Stimulated activated CD4-positive, alpha-beta T cell treated with anti-CD3 and anti-CD28 coated beads, TNF-alpha, amount 100 ng/mL, for 4 hours (primary cell): ENCODE data around the gene DGKB.

ENCODE experiments used
- DNase-seq, 3 experiments: peaks; one replicate each; pipeline ENCODE4 v3.0.0-alpha.2; 2020; ENCODE audit warnings: low read depth in 3 of 3

The DGKB gene

GRCh38 chr7:14821757-14822480 is 80.6 kb downstream of the DGKB start:
- no peak for DNase-seq

DNA sequence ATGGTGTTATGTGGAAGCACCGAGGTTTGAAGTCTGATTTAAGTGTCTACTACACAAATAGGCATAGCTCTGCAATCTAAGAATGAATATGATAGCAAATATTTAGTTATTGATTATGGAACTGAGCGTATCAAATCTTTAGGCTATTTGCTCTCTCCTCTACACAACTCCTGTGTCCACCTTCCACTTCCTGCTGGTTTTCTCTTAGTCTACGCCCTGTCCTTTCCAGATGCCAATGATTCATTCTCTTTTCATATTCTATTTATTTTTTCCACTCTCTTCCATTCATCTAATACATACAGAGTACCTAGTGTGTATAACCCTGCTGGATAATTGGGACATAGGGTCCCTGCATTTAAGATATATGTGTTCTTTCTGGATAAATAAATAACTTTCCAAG is 83.7 kb downstream of the DGKB start:
- no peak for DNase-seq

- DNase-seq, result no peak
Measured at GRCh38 chr7:14817829-14818614, 84.5 kb downstream of the DGKB start.

- DNase-seq, result no peak
Measured at GRCh38 chr7:14807507-14807906, 95.0 kb downstream of the DGKB start.

GRCh38 chr7:14806891-14807290 is 95.7 kb downstream of the DGKB start:
- no peak for DNase-seq

DNA sequence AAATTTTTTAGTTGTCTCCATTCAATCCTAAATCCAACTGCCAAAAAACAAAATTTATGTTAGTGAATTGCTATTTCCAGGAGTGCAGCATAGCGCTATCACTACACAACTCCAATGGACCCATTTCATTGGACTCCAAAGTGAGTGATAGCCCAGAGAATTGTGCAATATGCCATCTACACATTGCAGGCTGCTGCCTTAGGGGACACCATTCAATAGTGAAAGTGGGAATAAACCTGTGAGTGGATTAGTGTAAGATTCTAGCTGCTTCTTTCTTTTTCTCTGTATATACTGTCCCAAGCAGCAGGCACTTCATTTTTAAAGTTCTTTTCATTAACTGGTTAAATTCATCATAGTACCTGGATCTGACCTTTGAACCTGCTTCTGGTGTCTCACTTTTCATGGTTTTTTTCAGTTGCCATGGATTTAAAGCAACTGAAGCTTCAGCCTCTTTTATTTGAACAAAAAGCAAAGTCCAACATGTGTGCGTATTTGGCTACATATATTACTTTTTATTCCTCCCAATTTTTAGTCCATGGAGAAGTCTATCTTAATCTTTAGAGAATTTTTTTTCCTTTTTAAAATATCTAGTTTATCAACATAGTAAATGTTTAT is 97.3 kb downstream of the DGKB start:
- DNase-seq, result no peak

DNA sequence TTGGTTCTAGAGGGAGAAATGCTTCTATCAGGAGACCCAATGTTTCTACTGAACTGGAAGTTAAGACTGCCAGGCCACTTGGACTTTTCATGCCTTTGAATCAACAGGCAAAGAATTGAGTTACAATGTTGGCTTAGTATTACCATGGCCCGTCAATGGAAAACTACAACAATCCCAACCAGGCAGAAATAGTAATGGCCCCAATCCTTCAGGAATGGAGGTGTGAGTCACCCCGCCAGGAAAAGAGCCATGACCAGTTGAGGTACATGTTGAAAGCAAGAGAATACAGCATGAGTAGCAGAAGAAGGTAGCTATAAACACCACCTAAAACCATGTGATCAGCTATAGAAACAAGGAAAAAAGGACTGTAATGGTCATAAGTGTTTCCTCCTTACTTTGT is 101.9 kb downstream of the DGKB start:
- DNase-seq, result no peak

GRCh38 chr7:14793151-14793550 is 109.4 kb downstream of the DGKB start:
- no peak for DNase-seq

DNA sequence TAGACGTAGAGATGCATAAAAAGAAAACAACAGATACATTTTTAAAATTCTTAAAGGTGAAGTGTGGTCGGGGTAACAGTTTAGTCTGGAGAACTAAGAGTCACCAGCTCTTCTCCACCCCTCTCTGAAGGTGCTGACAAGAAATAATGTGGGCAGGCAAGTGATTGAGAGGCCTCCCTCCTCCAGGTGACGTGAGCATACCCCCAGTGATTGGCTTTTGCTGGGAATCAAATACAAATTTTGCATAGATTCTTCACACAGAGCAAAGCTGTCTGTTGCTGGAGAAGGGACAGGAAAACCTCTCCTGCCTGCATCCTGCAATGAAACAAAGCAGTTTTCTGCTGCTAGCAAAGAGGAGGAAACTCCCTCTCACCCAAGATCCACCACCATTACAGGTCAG is 115.0 kb downstream of the DGKB start:
- DNase-seq, result no peak

DNA sequence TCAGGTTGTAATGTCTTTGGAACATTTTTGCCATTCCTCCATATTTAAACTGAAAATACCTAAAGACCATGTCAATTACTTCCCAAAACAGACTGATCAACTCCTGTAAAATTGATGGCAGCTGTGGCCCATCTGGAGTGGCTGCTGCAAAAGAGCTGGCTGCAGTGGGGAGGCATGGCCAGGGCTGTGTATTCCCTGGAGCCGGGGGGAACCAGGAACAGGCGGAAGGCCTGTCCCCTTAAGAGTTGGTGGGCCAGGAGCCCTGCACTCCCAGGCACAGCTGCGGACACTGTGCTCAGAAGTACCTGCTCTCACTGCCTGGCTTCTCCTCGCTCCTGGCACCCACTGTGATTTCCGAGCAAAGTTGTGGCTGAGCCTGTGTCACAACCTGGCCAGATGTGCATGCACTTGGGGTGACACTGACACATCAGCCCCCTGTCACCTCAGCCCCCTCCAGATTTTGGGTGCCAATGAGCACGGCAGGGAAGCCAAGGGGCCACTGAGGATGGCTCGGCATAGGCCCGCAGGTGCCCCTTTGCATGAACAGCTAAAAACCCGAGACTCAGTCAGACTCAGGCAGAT is 116.1 kb downstream of the DGKB start:
- DNase-seq, result no peak

GRCh38 chr7:14777806-14778205 is 124.7 kb downstream of the DGKB start:
- DNase-seq, result no peak

DNA sequence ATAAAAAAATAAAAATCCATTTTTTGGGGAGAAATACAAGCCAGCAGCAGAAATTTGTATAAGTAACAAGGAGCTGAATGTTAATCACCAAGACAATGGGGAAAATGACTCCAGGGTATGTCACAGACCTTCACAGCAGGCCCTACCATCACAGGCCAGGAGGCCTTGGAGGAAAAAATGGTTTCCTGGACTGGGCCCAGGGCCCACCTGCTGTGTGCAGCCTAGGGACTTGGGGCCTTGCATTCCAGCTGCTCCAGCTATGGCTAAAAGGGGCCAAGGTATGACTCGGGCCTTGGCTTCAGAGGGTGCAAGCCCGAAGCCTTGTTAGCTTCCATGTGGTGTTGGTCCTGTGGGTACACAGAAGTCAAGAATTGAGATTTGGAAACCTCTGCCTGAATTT is 126.3 kb downstream of the DGKB start:
- DNase-seq, result no peak

DNA sequence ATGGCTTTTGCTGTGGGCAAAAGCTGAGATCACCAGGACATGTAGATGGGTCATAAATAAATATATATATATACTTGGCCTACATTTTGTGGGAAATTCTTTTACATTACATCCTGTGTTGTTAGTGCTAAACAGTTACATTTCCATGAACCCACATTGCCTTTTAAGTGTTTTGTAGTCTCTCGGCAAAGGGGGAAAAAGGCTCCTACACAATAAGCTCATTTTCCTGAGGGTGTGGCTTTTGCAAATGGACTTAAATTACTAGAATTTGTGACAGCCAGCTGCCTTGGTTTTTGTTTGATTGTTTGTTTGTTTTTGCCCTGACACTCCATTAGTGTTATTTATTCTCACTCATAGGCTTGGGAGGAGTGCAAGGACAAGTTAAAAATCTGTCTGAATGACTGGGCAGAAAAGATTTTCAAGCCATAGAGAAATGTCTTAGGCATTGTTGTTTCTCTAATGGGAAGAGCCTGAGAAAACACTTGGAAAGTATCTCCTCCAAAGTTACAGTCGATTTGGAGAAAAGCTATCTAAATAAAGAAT is 128.8 kb downstream of the DGKB start:
- DNase-seq, result no peak

GRCh38 chr7:14770614-14771013 is 131.9 kb downstream of the DGKB start:
- DNase-seq, result no peak

- DNase-seq, result no peak
Measured at GRCh38 chr7:14769261-14769660, 133.3 kb downstream of the DGKB start.

DNA sequence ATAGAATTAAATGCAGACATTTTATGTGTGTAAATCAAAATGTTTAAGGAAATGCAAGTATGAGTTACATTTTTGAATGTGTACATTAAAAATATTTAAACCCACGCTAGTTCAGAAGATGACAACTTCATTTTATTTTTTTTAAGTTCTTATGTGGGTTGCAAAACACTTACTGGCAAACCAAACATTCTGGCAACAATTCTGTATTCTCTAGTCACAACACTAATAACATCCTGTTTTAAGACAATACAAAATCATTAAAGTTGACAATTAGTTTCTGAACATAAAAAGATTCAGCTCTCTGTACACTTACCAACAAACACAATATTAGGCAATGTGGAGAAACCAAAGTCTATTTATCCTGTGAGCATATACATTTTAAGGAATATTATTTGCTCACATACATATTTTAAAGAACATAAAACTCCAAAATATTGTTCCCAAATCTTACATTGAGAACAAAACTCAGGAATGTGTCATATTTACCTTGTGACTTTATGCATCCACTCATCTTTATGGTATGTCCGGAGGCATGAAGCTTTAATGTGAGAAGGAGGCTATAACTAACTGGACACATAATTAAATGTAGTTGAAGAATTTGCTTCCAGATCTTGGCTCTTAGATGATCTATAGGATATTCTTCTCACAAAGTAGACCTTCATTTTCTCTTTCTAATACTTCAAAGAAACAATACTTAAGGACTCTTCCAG is 134.7 kb downstream of the DGKB start:
- DNase-seq, result no peak

GRCh38 chr7:14766747-14767146 is 135.8 kb downstream of the DGKB start:
- DNase-seq, result no peak

- DNase-seq, result no peak
Measured at GRCh38 chr7:14765731-14766130, 136.8 kb downstream of the DGKB start.

- no peak for DNase-seq
Measured at GRCh38 chr7:14762561-14762960, 140.0 kb downstream of the DGKB start.

DNA sequence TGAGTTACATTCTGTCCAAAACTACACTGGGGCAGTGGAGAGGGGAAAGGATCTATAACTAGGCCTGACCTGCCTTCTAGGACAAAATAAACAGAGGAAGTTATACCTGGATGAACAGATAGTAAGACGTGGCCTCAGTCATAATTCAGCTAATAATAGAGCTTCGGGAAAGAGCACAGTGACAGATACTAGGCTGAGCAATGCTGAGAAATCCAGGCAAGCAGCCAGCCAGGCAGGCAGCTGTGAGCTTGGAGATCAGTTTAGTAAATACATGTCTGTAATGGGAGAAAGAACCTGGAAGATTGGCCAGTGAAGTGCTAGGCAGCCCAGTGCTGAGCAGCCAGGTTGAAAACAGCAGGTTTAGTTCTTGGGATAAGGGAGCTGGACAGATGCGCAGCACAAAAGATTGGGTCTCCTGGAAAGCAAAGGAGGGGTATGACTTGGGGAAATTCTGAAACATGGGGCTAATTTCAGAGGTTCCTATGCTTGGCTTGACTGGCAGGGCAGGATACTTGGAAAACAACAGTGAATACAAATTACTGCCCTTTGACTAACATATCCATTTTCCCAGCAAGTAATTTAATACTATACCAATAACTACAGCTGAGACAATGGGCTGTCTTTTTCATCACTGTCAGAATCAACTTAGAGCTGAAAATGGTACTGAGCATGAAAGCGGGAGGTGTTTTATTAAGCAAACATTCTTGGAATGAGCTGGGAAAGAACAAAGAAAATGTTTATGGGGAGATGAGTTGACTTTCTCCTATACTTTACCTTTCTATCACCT is 140.8 kb downstream of the DGKB start:
- DNase-seq, result no peak
